Common myeloid progenitor, CD34-positive (primary cell): ENCODE data around the gene ARF1.

Source experiments
- CTCF ChIA-PET: fragments of 350-600 bp; sonication (Branson Sonifier 250); formaldehyde crosslinking; loops from one replicate; lab custom pipeline; 2021; ENCODE audit warnings: antibody characterized with exemption; lab: Charles Lee
- POLR2A ChIA-PET: fragments of 350-600 bp; sonication (Branson Sonifier 250); formaldehyde crosslinking; loops from one replicate; lab custom pipeline; 2021; ENCODE audit warnings: antibody characterized with exemption; lab: Charles Lee
- DNase-seq, 3 donors: peaks; one replicate each; pipeline versions ENCODE4 v3.0.0 to v3.0.0-alpha.2; 2013
- H3K27ac ChIP-seq, 2 experiments: 1 replicate in 1 of 2; 2 replicates in 1 of 2; pipeline ENCODE4 v1.7.0; 2013; ENCODE audit warnings: inconsistent platforms in 2 of 2, low read length in 2 of 2, mild to moderate bottlenecking in 2 of 2, low read depth in 1 of 2, moderate library complexity in 1 of 2; ENCODE audit not compliant: severe bottlenecking in 2 of 2, insufficient read depth in 1 of 2, poor library complexity in 1 of 2
- H3K27me3 ChIP-seq, 5 experiments: replicated peaks in 2 of 5; 1 replicate in 3 of 5; 2 replicates in 2 of 5; pipeline versions ENCODE4 v1.6.1 to v1.7.0; 2013; ENCODE audit warnings: low read length in 4 of 5, mild to moderate bottlenecking in 2 of 5, moderate library complexity in 2 of 5, inconsistent platforms in 1 of 5; ENCODE audit not compliant: insufficient read depth in 5 of 5, control insufficient read depth in 4 of 5
- H3K36me3 ChIP-seq, 4 experiments: 1 replicate in 2 of 4; 2 replicates in 2 of 4; pipeline versions ENCODE4 v1.6.1 to v1.7.0; 2013; ENCODE audit warnings: low read length in 3 of 4, control low read depth in 1 of 4, mild to moderate bottlenecking in 1 of 4; ENCODE audit not compliant: control insufficient read depth in 4 of 4, insufficient read depth in 4 of 4
- H3K4me1 ChIP-seq, 4 experiments: 1 replicate in 3 of 4; 2 replicates in 1 of 4; pipeline versions ENCODE4 v1.6.1 to v1.7.1; 2013; ENCODE audit warnings: low read length in 3 of 4, mild to moderate bottlenecking in 3 of 4, control low read depth in 1 of 4, inconsistent platforms in 1 of 4, moderate library complexity in 1 of 4; ENCODE audit not compliant: control insufficient read depth in 4 of 4, insufficient read depth in 4 of 4; ENCODE audit errors: control extremely low read depth in 1 of 4
- H3K4me3 ChIP-seq, 7 experiments: 1 replicate in 4 of 7; 2 replicates in 3 of 7; pipeline versions ENCODE4 v1.5.1 to v1.7.0; 2013; ENCODE audit warnings: mild to moderate bottlenecking in 7 of 7, low read length in 6 of 7, moderate library complexity in 6 of 7, inconsistent platforms in 2 of 7, low read depth in 2 of 7, control low read depth in 1 of 7; ENCODE audit not compliant: insufficient read depth in 4 of 7, control insufficient read depth in 1 of 7; ENCODE audit errors: extremely low read depth in 1 of 7
- H3K9me3 ChIP-seq, 5 experiments: 1 replicate in 4 of 5; 2 replicates in 1 of 5; pipeline versions ENCODE4 v1.6.1 to v1.7.1; 2013; ENCODE audit warnings: low read length in 4 of 5, mild to moderate bottlenecking in 2 of 5, inconsistent platforms in 1 of 5, low read depth in 1 of 5, moderate library complexity in 1 of 5; ENCODE audit not compliant: control insufficient read depth in 4 of 5, insufficient read depth in 2 of 5; ENCODE audit errors: control extremely low read depth in 1 of 5
- WGBS: methylation state at CpG from one replicate; pipeline ENCODE4 v1.1.5; 2013; ENCODE audit not compliant: insufficient coverage; 5-methylcytosine and 5-hydroxymethylcytosine counted together

The ARF1 gene

GRCh38 chr1:228094432-228095016, 12.0 kb downstream of the ARF1 start:
- 98% methylated on average over 8 of the region's 13 CpGs for WGBS
- peaks cover 5 to 83% (median 35%) of the 10 kb centered on the region in 4 experiments for H3K36me3 ChIP-seq
- no peak overlapping the region for H3K27ac ChIP-seq
- POLR2A ChIA-PET: no interaction called here
- peaks cover 0 to 17% (median 11%) of the 10 kb centered on the region in 5 experiments for H3K9me3 ChIP-seq
- H3K27me3 ChIP-seq: no peaks in the 10 kb centered on the region
- peaks cover 5 to 28% (median 20%) of the 10 kb centered on the region in 4 experiments for H3K4me1 ChIP-seq
- H3K4me3 ChIP-seq: no peak overlapping the region
- CTCF ChIA-PET: interaction anchor here (1.2 kb wide), 1 partner anchor 96 kb away, joined by 3 read pairs; no protein-coding TSS in a partner anchor
- no peak for DNase-seq

GRCh38 chr1:228095161-228095560, 12.7 kb downstream of the ARF1 start:
- ChIA-PET POLR2A (no interaction called here), CTCF (interaction anchor here (0.7 kb wide), 1 partner anchor 41 kb away, joined by 3 read pairs; no protein-coding TSS in a partner anchor)
- Histone ChIP-seq H3K27ac (no peak overlapping the region), H3K4me1 (peaks cover 5 to 22% (median 13%) of the 10 kb centered on the region in 4 experiments), H3K36me3 (peaks cover 8 to 86% (median 40%) of the 10 kb centered on the region in 4 experiments), H3K27me3 (no peaks in the 10 kb centered on the region), H3K4me3 (no peak overlapping the region), H3K9me3 (peaks cover 0 to 17% (median 11%) of the 10 kb centered on the region in 5 experiments)
- DNase-seq: no peak
- no CpG with 5 or more reads among the region's 4 CpGs for WGBS

GRCh38 chr1:228095938-228096337, 13.4 kb downstream of the ARF1 start:
- Histone ChIP-seq H3K27ac (no peak overlapping the region), H3K4me1 (peaks cover 2 to 14% (median 8%) of the 10 kb centered on the region in 4 experiments), H3K9me3 (peaks cover 0 to 17% (median 11%) of the 10 kb centered on the region in 5 experiments), H3K36me3 (peaks cover 8 to 84% (median 43%) of the 10 kb centered on the region in 4 experiments), H3K4me3 (no peak overlapping the region), H3K27me3 (no peaks in the 10 kb centered on the region)
- ChIA-PET CTCF (no interaction called here), POLR2A (no interaction called here)
- WGBS: 90% methylated on average over 5 of the region's 8 CpGs
- no peak for DNase-seq

GRCh38 chr1:228096416-228097332, 14.2 kb downstream of the ARF1 start:
- ChIA-PET CTCF (interaction anchor here (1.2 to 1.3 kb wide), 2 partner anchors 7 to 10 kb away, joined by 3 to 4 read pairs; no protein-coding TSS in a partner anchor), POLR2A (no interaction called here)
- Histone ChIP-seq H3K4me1 (peaks cover 2 to 10% (median 7%) of the 10 kb centered on the region in 4 experiments), H3K9me3 (peaks cover 0 to 17% (median 11%) of the 10 kb centered on the region in 5 experiments), H3K27ac (no peak overlapping the region), H3K36me3 (peaks cover 8 to 88% (median 45%) of the 10 kb centered on the region in 4 experiments), H3K4me3 (no peak overlapping the region), H3K27me3 (no peaks in the 10 kb centered on the region)
- 95% methylated on average over 8 of the region's 13 CpGs for WGBS
- no peak for DNase-seq

- POLR2A ChIA-PET: interaction anchor here (0.7 to 1.1 kb wide), 2 partner anchors 8 to 15 kb away, joined by 3 to 5 read pairs; partner anchors contain the start of gene ARF1
- Histone ChIP-seq H3K9me3 (peaks cover 0 to 17% (median 11%) of the 10 kb centered on the region in 5 experiments), H3K27ac (no peak overlapping the region), H3K27me3 (no peaks in the 10 kb centered on the region), H3K4me3 (no peak overlapping the region), H3K36me3 (peaks cover 8 to 83% (median 44%) of the 10 kb centered on the region in 4 experiments), H3K4me1 (peaks cover 0 to 16% (median 11%) of the 10 kb centered on the region in 4 experiments)
- no peak for DNase-seq
- WGBS: 97% methylated on average over 32 of the region's 34 CpGs
- CTCF ChIA-PET: interaction anchor here (1.2 to 1.3 kb wide), 2 partner anchors 8 to 10 kb away, joined by 3 to 4 read pairs; no protein-coding TSS in a partner anchor
Observed at GRCh38 chr1:228097333-228098081, 15.0 kb downstream of the ARF1 start.

- DNase-seq: no peak
- Histone ChIP-seq H3K9me3 (peaks cover 0 to 17% (median 11%) of the 10 kb centered on the region in 5 experiments), H3K27ac (no peak overlapping the region), H3K36me3 (peaks cover 8 to 74% (median 38%) of the 10 kb centered on the region in 4 experiments), H3K4me1 (peaks cover 0 to 17% (median 11%) of the 10 kb centered on the region in 4 experiments), H3K4me3 (no peak overlapping the region), H3K27me3 (no peaks in the 10 kb centered on the region)
- POLR2A ChIA-PET: interaction anchor here (1.1 kb wide), 1 partner anchor 16 kb away, joined by 5 read pairs; the partner anchor contains the start of gene ARF1
- CTCF ChIA-PET: interaction anchor here (1.2 to 2.7 kb wide), 5 partner anchors 9 to 95 kb away, joined by 3 to 9 read pairs (median 6); no protein-coding TSS in a partner anchor
- WGBS: 93% methylated on average over 27 of the region's 28 CpGs
Observed at GRCh38 chr1:228098323-228098931, 15.9 kb downstream of the ARF1 start.
